ENCODE data around the gene COASY. TPM values are rescaled to one million over a fixed set of nuclear protein-coding genes. Genes with fewer than 3 reads are reported as not detected.

COASY gene
- total RNA-seq, 1 donor from 2014 or later = 52.0 TPM

GRCh38 chr17:42513686-42514085, 48.3 kb upstream of the COASY start:
- H3K4me3 Mint-ChIP-seq (ENCODE audit: unreplicated experiment) = no peak overlapping the region
- no peak overlapping the region for H3K4me2 ChIP-seq (ENCODE audit: low read length)
- H3K9ac ChIP-seq (ENCODE audit: low read length) = no peak overlapping the region
- TF ChIP-seq EZH2 (IDR thresholded peaks at IDR 0.05; ENCODE audit: insufficient read depth, low read length) = no peak
- no peak for TF ChIP-seq CTCF (IDR thresholded peaks at IDR 0.05; ENCODE audit: insufficient read depth, low read depth, low read length)
- H3K4me1 Mint-ChIP-seq (ENCODE audit: low read depth, unreplicated experiment) = peaks cover 35% of the 10 kb centered on the region
- H3K9me3 Mint-ChIP-seq (ENCODE audit: unreplicated experiment) = no peaks in the 10 kb centered on the region
- no peaks in the 10 kb centered on the region for H3K9me3 ChIP-seq (ENCODE audit: insufficient read depth, low read depth, low read length)
- H3K27me3 Mint-ChIP-seq (ENCODE audit: low read depth, unreplicated experiment) = no peaks in the 10 kb centered on the region
- H3K4me1 ChIP-seq (ENCODE audit: insufficient read depth, low read length) = peaks cover 20% of the 10 kb centered on the region
- no peak overlapping the region for H3K27ac ChIP-seq (ENCODE audit: low read depth, low read length)
- DNase-seq (ENCODE audit: low read depth) (no peak), FAIRE-seq (no peak)
- no peak overlapping the region for H3K4me3 ChIP-seq (ENCODE audit: insufficient read depth, low read depth, low read length)
- H2AFZ ChIP-seq (ENCODE audit: low read depth, low read length) = no peak overlapping the region
- H3K36me3 ChIP-seq (ENCODE audit: insufficient read depth, low read length) = peaks cover 12% of the 10 kb centered on the region
- H3K36me3 Mint-ChIP-seq (ENCODE audit: low read depth, unreplicated experiment) = peaks cover 29% of the 10 kb centered on the region
- no peaks in the 10 kb centered on the region for H3K79me2 ChIP-seq (ENCODE audit: insufficient read depth, low read length)
- no peaks in the 10 kb centered on the region for H4K20me1 ChIP-seq (ENCODE audit: insufficient read depth, low read length)
- peak overlapping the region; percentile 66 for H3K27ac Mint-ChIP-seq (ENCODE audit: unreplicated experiment)
- H3K27me3 ChIP-seq (ENCODE audit: insufficient read depth, low read length) = no peaks in the 10 kb centered on the region

DNA sequence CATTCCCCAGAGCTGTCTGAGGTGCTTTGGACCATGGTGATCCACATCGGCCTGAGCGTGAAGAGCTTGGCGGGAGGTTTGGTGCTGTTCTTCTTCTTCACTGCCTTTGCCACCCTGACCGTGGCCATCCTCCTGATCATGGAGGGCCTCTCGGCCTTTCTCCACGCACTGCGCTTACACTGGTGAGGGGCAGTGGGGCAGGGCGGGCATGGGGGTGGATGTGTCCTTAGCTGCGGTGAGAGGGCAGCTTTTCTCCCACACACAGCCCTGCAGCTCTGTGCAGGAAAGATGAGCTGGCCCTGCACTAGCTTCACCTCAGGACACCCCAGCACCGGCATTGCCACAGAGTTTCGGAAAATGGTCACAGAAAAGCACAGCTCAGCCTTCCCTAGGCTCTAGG, 47.7 kb upstream of the COASY start:
- Histone ChIP-seq H3K27me3 (ENCODE audit: insufficient read depth, low read length) (no peaks in the 10 kb centered on the region), H3K9ac (ENCODE audit: low read length) (no peak overlapping the region), H3K27ac (ENCODE audit: low read depth, low read length) (no peak overlapping the region), H3K4me2 (ENCODE audit: low read length) (no peak overlapping the region), H3K4me1 (ENCODE audit: insufficient read depth, low read length) (peaks cover 26% of the 10 kb centered on the region), H3K79me2 (ENCODE audit: insufficient read depth, low read length) (no peaks in the 10 kb centered on the region), H4K20me1 (ENCODE audit: insufficient read depth, low read length) (no peaks in the 10 kb centered on the region), H3K4me3 (ENCODE audit: insufficient read depth, low read depth, low read length) (no peak overlapping the region), H2AFZ (ENCODE audit: low read depth, low read length) (no peak overlapping the region), H3K9me3 (ENCODE audit: insufficient read depth, low read depth, low read length) (no peaks in the 10 kb centered on the region), H3K36me3 (ENCODE audit: insufficient read depth, low read length) (peaks cover 12% of the 10 kb centered on the region)
- H3K4me1 Mint-ChIP-seq (ENCODE audit: low read depth, unreplicated experiment) = peaks cover 35% of the 10 kb centered on the region
- H3K27me3 Mint-ChIP-seq (ENCODE audit: low read depth, unreplicated experiment) = no peaks in the 10 kb centered on the region
- no peak overlapping the region for H3K27ac Mint-ChIP-seq (ENCODE audit: unreplicated experiment)
- FAIRE-seq = no peak
- H3K36me3 Mint-ChIP-seq (ENCODE audit: low read depth, unreplicated experiment) = peaks cover 24% of the 10 kb centered on the region
- DNase-seq (ENCODE audit: low read depth) = no peak
- no peak overlapping the region for H3K4me3 Mint-ChIP-seq (ENCODE audit: unreplicated experiment)
- no peak for TF ChIP-seq CTCF (IDR thresholded peaks at IDR 0.05; ENCODE audit: insufficient read depth, low read depth, low read length)
- H3K9me3 Mint-ChIP-seq (ENCODE audit: unreplicated experiment) = no peaks in the 10 kb centered on the region

GRCh38 chr17:42514867-42515266, 47.1 kb upstream of the COASY start:
- H3K4me1 Mint-ChIP-seq (ENCODE audit: low read depth, unreplicated experiment) = peaks cover 41% of the 10 kb centered on the region
- Histone ChIP-seq H3K4me1 (ENCODE audit: insufficient read depth, low read length) (peaks cover 32% of the 10 kb centered on the region), H3K4me2 (ENCODE audit: low read length) (no peak overlapping the region), H4K20me1 (ENCODE audit: insufficient read depth, low read length) (no peaks in the 10 kb centered on the region), H3K79me2 (ENCODE audit: insufficient read depth, low read length) (no peaks in the 10 kb centered on the region), H3K27ac (ENCODE audit: low read depth, low read length) (no peak overlapping the region), H2AFZ (ENCODE audit: low read depth, low read length) (no peak overlapping the region), H3K27me3 (ENCODE audit: insufficient read depth, low read length) (no peaks in the 10 kb centered on the region), H3K4me3 (ENCODE audit: insufficient read depth, low read depth, low read length) (no peak overlapping the region), H3K9me3 (ENCODE audit: insufficient read depth, low read depth, low read length) (no peaks in the 10 kb centered on the region), H3K36me3 (ENCODE audit: insufficient read depth, low read length) (peaks cover 6% of the 10 kb centered on the region), H3K9ac (ENCODE audit: low read length) (no peak overlapping the region)
- TF ChIP-seq CTCF (IDR thresholded peaks at IDR 0.05; ENCODE audit: insufficient read depth, low read depth, low read length) = no peak
- TF ChIP-seq EZH2 (IDR thresholded peaks at IDR 0.05; ENCODE audit: insufficient read depth, low read length) = no peak
- H3K36me3 Mint-ChIP-seq (ENCODE audit: low read depth, unreplicated experiment) = peaks cover 18% of the 10 kb centered on the region
- FAIRE-seq (no peak), DNase-seq (ENCODE audit: low read depth) (no peak)
- H3K4me3 Mint-ChIP-seq (ENCODE audit: unreplicated experiment) = no peak overlapping the region
- H3K9me3 Mint-ChIP-seq (ENCODE audit: unreplicated experiment) = no peaks in the 10 kb centered on the region
- H3K27me3 Mint-ChIP-seq (ENCODE audit: low read depth, unreplicated experiment) = no peaks in the 10 kb centered on the region
- peak overlapping the region; percentile 66 for H3K27ac Mint-ChIP-seq (ENCODE audit: unreplicated experiment)

Data from astrocyte (in vitro differentiated cells and primary cell).